HG02678 (cell line): ENCODE results near the gene CDH11.

ENCODE experiments used
- ATAC-seq: cut with Tn5 transposase; IDR thresholded peaks from one replicate; pipeline ENCODE4 v1.9.1; 2021; ENCODE audit warnings: mild to moderate bottlenecking, moderate library complexity; ENCODE audit not compliant: unreplicated experiment

CDH11 gene

GRCh38 chr16:65071433-65072311 lies 50.2 kb downstream of the CDH11 start:
- ATAC-seq = no peak

- ATAC-seq = no peak
Measured at GRCh38 chr16:65070831-65071432, 50.9 kb downstream of the CDH11 start.

GRCh38 chr16:65069766-65070165 lies 52.1 kb downstream of the CDH11 start:
- ATAC-seq = no peak

DNA sequence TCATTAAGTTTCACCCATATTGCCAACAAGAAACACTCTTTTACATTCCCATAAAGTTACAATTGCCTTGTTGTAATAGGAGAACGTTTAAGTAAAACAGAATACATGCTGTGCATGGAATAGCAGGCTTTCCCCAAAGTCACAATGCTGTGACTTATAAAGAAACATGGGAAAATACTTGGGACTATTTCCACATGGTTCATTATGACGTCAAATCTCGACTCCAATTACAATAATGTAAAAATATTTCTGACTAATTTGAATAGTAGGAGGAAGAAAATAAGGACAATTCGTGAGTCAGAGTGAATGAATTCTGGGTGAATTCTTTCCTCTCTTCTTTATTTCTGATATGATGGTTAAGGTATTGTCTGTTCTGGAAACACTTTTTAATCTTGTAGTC lies 52.8 kb downstream of the CDH11 start:
- ATAC-seq = no peak

DNA sequence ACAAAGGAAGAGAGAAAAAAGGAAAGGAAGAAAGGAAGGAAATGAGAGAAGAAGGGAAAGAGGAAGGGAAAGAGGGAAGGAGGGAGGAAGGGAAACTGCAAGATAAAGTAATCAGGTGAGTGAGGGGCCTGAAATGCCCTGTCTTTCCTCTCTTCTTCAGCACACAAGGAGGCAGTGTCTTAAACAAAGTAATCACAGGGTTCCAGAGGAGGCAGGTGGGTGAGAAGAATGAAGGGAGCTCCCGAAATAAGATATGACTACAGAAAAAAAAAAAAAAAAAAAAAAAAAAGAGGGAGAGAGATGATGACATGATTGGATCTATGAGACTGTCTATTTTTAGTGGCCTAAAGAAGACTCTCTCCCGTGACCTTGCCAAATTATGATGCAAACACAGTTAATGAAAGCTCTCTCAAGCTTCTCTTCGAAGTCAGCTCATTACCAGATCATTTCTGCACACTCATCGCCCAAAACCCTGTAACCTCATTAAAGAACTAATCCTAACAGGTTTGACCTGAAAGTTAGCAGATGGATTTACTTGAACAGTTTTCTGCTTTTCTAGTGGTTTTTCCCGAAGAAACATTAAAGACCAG lies 53.6 kb downstream of the CDH11 start:
- ATAC-seq = no peak

GRCh38 chr16:65066651-65067050 lies 55.2 kb downstream of the CDH11 start:
- no peak for ATAC-seq

DNA sequence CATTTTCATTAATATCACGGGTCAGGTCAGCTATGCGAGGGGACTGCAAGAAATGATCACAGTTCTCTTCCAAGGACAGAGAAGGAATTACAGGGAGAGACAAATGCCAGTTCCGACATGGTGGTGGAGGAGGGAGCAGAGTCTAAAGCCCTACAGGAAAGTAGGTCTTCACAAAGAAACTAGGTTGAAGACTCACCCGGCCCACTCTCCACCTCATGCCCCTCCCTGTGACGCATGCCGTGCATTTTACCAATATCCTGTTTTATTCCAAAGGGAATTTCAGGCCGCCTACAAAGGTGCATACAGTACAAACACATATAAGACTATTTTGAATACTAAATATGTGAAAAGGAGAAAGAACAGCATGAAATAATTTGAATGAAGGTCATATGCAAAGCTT lies 56.8 kb downstream of the CDH11 start:
- ATAC-seq = no peak

GRCh38 chr16:65064131-65064530 lies 57.7 kb downstream of the CDH11 start:
- ATAC-seq = no peak

GRCh38 chr16:65062736-65063583 lies 58.9 kb downstream of the CDH11 start:
- no peak for ATAC-seq

DNA sequence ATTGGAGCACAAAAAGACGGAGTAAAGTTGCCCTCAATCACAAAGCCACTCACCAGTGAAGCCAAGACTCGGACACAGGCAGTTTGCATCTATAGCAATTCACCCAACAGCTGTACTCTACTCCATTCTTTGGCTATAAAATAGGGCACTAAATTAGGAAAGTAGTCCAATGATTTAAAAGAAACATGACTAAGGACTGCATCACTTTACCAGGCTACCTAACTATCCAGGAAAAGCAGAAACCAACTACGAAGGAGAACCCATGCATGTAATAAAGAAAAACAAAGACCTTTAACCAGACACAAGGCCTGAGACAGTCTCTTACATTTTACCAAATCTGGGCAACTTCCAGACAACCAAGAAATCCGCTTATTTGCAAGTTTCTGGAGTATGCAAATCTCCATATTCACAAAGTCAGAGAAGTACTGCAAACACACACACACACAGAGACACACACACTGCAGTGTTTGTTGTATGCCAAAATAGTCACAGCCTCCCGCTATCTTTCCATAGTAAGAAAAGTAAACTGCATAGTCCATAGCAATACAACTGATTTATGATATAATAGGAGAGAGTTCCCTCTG lies 59.8 kb downstream of the CDH11 start:
- ATAC-seq = no peak

DNA sequence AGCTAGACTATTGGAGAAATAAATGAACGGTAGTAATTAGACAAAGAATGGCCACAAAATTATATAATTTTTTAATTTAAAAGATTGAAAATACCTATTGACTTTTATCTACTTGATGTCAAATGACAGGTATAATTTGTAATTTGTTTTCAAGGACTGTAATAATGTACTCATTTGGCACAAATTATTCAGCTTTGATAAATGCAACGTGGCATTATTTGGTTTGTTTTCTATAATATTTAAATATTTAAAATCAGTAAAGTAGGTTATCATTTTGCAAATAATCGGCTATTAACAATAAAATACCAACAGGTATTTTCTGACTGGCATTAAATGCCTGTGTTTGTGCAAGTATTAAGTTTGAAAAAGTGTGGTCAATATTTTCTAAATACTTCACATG lies 60.6 kb downstream of the CDH11 start:
- no peak for ATAC-seq

DNA sequence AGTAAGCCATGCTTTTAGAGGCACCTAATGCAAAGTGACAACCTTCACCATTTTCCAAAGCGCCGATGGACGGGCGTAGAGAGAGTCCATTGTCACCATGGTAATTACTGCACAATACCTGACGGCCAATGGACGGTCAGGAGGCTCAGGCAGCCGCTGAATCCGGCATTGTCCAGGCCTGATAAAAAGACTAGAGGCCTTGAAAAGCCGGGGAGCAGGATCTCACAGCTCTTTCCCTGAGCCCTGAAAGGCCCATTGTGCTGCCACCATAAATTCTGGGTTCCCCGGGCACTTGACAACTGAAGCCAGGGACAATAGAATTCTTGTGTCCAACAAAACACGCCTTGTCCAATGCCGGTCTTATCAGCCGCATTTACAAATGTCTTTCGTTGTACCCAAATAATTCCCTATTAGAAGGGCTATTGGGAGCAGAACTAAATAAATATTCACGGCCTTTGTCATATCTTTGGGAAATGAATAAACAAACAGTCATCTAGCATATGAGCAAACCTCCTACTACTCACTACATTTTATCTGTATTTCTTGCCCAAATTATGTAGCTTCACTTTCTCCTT lies 62.4 kb downstream of the CDH11 start:
- no peak for ATAC-seq

DNA sequence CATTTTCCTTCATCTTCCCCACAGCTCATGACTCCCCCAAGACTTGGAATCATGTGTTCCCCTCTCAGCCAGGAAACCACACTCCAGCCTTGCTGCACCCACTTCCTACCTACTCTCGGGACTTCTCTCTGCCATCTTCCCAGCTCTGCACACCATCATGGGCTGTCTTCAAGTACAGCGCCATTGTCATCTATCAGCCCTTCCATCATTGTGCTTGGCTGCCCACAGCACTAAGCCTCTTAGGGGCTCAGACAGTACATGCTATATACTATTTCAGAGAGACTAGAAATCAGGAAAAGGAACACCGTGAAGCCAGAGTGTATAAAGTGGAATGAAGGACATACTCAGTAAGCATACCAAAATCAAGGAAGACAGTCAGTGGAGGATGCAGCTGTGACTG lies 64.7 kb downstream of the CDH11 start:
- no peak for ATAC-seq

GRCh38 chr16:65054457-65054856 lies 67.4 kb downstream of the CDH11 start:
- ATAC-seq = no peak

- ATAC-seq = no peak
Measured at GRCh38 chr16:65049679-65050078, 72.2 kb downstream of the CDH11 start.

DNA sequence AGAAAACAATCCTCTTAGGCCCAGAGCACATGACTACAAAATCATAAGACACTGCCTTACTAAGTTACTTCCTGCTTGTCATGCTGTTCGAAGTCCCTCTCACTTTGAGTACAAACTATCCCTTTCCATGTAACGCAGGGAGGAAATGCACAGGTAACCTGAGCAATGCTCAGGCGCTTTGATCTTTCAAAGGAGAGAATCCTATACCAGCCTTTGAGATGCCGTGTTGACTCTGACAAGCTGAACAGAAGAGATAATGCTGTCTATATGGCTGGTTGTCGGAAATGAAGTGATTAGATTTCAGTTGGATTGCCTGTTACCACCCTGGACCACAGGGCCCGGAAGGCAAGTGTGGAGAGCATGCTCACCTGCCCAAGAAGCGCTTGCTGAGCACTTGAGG lies 75.9 kb downstream of the CDH11 start:
- ATAC-seq = no peak

GRCh38 chr16:65044873-65045272 lies 77.0 kb downstream of the CDH11 start:
- ATAC-seq = no peak

GRCh38 chr16:65044026-65044425 lies 77.8 kb downstream of the CDH11 start:
- no peak for ATAC-seq

DNA sequence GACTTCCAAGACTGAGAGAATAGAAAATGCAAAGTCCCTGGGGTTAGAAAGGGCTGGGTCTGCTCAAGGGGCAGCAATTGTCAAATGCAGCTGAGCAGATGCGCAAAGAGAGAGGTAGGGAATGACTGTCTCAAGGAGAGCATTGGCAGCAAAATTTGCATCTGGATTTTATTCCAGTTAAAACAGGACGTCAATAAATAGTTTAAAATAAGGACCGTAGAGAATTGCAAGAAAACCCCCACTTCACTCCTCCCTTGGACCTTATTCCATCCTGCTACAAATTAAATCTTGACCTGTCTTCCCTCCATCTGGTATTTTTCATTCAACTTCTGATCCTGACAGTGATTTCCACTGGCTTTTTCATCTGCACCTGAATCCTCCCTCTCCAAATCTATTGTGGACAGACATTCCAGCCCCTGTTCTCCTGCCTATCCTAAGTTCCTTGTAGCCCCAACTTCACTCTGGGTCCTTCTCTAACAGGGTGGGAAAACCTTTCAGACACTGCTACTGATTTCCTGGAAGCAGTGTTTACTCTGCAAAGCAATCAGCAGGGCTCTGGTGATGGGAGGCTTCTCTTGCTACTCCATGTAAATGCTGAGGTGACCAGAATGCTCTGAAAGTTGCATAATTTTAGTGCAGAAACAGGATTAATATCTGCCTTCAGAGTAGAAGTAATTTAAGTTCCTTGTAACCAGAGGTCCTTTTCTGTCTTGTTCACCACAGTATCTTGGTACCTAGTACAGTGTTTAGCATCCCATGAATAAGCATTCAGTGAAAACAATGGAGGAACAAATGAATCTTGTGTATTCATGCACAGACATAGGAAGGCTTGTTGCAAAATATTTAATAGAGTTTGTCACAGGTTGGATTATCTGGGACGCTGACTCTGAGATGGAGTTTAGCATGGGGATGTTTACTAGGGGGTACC lies 79.2 kb downstream of the CDH11 start:
- ATAC-seq = no peak
